Suprapubic skin (tissue), 4 donors: ENCODE measurements around the gene HTR2B. TPM values are rescaled to one million over a fixed set of nuclear protein-coding genes. Genes with fewer than 3 reads are reported as not detected.
"Not testable (repeated sequence)": the region's sequence is repeated elsewhere in the genome, so short reads cannot be mapped to it uniquely, and the experiment has no call there.

ENCODE experiments used
- DNase-seq, 2 donors: peaks; one replicate each; pipeline ENCODE4 v3.0.0-alpha.2; 2019; ENCODE audit warnings: low spot score in 2 of 2
- H3K27ac ChIP-seq: fragments of 200-600 bp; sonication (generic); one replicate; pipeline ENCODE4 v1.5.1; 2019
- H3K27me3 ChIP-seq: fragments of 200-600 bp; sonication (generic); one replicate; pipeline ENCODE4 v1.5.1; 2019
- H3K36me3 ChIP-seq: fragments of 200-600 bp; sonication (generic); one replicate; pipeline ENCODE4 v1.5.1; 2019
- H3K4me1 ChIP-seq: fragments of 200-600 bp; sonication (generic); one replicate; pipeline ENCODE4 v1.5.1; 2019
- H3K4me3 ChIP-seq: fragments of 200-600 bp; sonication (generic); one replicate; pipeline ENCODE4 v1.5.1; 2019; ENCODE audit warnings: mild to moderate bottlenecking
- H3K9me3 ChIP-seq: fragments of 200-600 bp; sonication (generic); one replicate; pipeline ENCODE4 v1.5.1; 2019
- CTCF ChIP-seq, 2 donors: fragments of 200-600 bp in 1 of 2; fragments of 450-650 bp in 1 of 2; sonication (generic) in 1 of 2; IDR thresholded peaks; one replicate each; pipeline ENCODE4 v1.5.1; 2016 to 2019; ENCODE audit warnings: antibody characterized with exemption in 2 of 2, mild to moderate bottlenecking in 1 of 2, moderate library complexity in 1 of 2
- EP300 ChIP-seq: sonication (generic); formaldehyde crosslinking; IDR thresholded peaks from one replicate; pipeline ENCODE4 v1.6.1; 2017; ENCODE audit warnings: antibody characterized with exemption
- POLR2A ChIP-seq, 2 donors: fragments of 450-650 bp; IDR thresholded peaks; one replicate each; pipeline ENCODE4 v1.6.1; 2017; ENCODE audit warnings: antibody characterized with exemption in 2 of 2, mild to moderate bottlenecking in 2 of 2, moderate library complexity in 2 of 2
- POLR2AphosphoS5 ChIP-seq, 3 donors: sonication (generic); formaldehyde crosslinking; IDR thresholded peaks; one replicate each; pipeline ENCODE4 v1.6.1; 2017; ENCODE audit warnings: antibody characterized with exemption in 3 of 3
- WGBS: methylation state at CpG from one replicate; pipeline ENCODE4 v1.1.5; 2018; 5-methylcytosine and 5-hydroxymethylcytosine counted together
- total RNA-seq, 4 donors: library from RNA; depleted of rRNA; stranded (reverse); fragments of >200 nt; gene quantifications; one replicate each; pipeline ENCODE4 v1.1.0, GENCODE V29; 2016

HTR2B gene
- total RNA-seq, 4 donors from 2014 or later = not detected

- DNase-seq = no peak
- TF ChIP-seq POLR2AphosphoS5 (IDR thresholded peaks at IDR 0.05) (no peak), POLR2A (IDR thresholded peaks at IDR 0.05) (no peak)
- WGBS = 88% methylated on average over 4 of the region's 4 CpGs
- Histone ChIP-seq H3K4me3 (no peak overlapping the region), H3K9me3 (peaks cover 5% of the 10 kb centered on the region), H3K4me1 (no peaks in the 10 kb centered on the region), H3K27me3 (no peaks in the 10 kb centered on the region), H3K27ac (no peak overlapping the region), H3K36me3 (peaks cover 72% of the 10 kb centered on the region)
Measured at GRCh38 chr2:231094736-231095346, 30.0 kb downstream of the HTR2B start.

GRCh38 chr2:231093933-231094332, 30.9 kb downstream of the HTR2B start:
- DNase-seq = no peak
- H3K36me3 ChIP-seq = peaks cover 72% of the 10 kb centered on the region
- no peaks in the 10 kb centered on the region for H3K9me3 ChIP-seq
- H3K27me3 ChIP-seq = no peaks in the 10 kb centered on the region
- 90% methylated on average over 5 of the region's 5 CpGs for WGBS
- no peak overlapping the region for H3K27ac ChIP-seq
- H3K4me1 ChIP-seq = no peaks in the 10 kb centered on the region
- TF ChIP-seq CTCF (IDR thresholded peaks at IDR 0.05) = no peak
- TF ChIP-seq POLR2AphosphoS5 (IDR thresholded peaks at IDR 0.05) = no peak
- TF ChIP-seq EP300 = no peak
- TF ChIP-seq POLR2A (IDR thresholded peaks at IDR 0.05) = no peak
- H3K4me3 ChIP-seq = no peak overlapping the region

DNA sequence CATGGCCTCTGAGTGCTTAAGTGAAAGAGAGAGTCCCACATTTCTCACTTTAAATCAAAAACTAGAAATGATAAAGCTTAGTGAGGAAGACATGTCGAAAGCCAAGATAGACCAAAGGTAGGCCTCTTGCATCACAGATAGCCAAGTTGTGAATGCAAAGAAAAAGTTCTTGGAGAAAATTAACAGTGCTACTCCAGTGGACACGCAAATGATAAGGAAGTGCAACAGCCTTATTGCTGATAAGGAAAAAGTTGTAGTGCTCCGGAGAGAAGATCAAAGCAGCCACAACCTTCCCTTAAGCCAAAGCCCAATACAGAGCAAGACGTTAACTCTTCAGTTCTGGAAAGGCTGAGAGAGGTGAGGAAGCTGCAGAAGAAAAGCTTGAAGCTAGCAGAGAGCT, 36.1 kb downstream of the HTR2B start:
- Histone ChIP-seq H3K4me3 (no peak overlapping the region), H3K36me3 (peaks cover 79% of the 10 kb centered on the region), H3K4me1 (no peaks in the 10 kb centered on the region), H3K27me3 (no peaks in the 10 kb centered on the region), H3K27ac (no peak overlapping the region), H3K9me3 (no peaks in the 10 kb centered on the region)
- TF ChIP-seq CTCF (IDR thresholded peaks at IDR 0.05) (no peak), POLR2A (IDR thresholded peaks at IDR 0.05) (no peak), POLR2AphosphoS5 (IDR thresholded peaks at IDR 0.05) (no peak), EP300 (no peak)
- DNase-seq = no peak
- WGBS = 74% methylated on average over 4 of the region's 4 CpGs

- Histone ChIP-seq H3K4me3 (no peak overlapping the region), H3K27me3 (no peaks in the 10 kb centered on the region), H3K27ac (no peak overlapping the region), H3K9me3 (no peaks in the 10 kb centered on the region), H3K36me3 (peaks cover 99% of the 10 kb centered on the region), H3K4me1 (no peaks in the 10 kb centered on the region)
- WGBS = 88% methylated on average over 1 of the region's 1 CpG
- DNase-seq = no peak
- TF ChIP-seq POLR2A (IDR thresholded peaks at IDR 0.05) = no peak
- no peak for TF ChIP-seq POLR2AphosphoS5 (IDR thresholded peaks at IDR 0.05)
- TF ChIP-seq CTCF (IDR thresholded peaks at IDR 0.05) = no peak
- TF ChIP-seq EP300 = no peak
Measured at GRCh38 chr2:231084565-231084964, 40.3 kb downstream of the HTR2B start.

- Histone ChIP-seq H3K9me3 (no peaks in the 10 kb centered on the region), H3K27ac (no peak overlapping the region), H3K27me3 (no peaks in the 10 kb centered on the region), H3K36me3 (peaks cover 84% of the 10 kb centered on the region), H3K4me3 (no peak overlapping the region), H3K4me1 (no peaks in the 10 kb centered on the region)
- 80% methylated on average over 1 of the region's 1 CpG for WGBS
- DNase-seq = no peak
- no peak for TF ChIP-seq POLR2A (IDR thresholded peaks at IDR 0.05)
Measured at GRCh38 chr2:231069379-231070054, 55.3 kb downstream of the HTR2B start.

GRCh38 chr2:231068525-231069222, 56.2 kb downstream of the HTR2B start:
- H3K4me3 ChIP-seq = no peak overlapping the region
- DNase-seq = no peak
- 87% methylated on average over 5 of the region's 5 CpGs for WGBS
- peaks cover 87% of the 10 kb centered on the region for H3K36me3 ChIP-seq
- H3K27ac ChIP-seq = no peak overlapping the region
- TF ChIP-seq POLR2AphosphoS5 (IDR thresholded peaks at IDR 0.05) (no peak), POLR2A (IDR thresholded peaks at IDR 0.05) (no peak), CTCF (IDR thresholded peaks at IDR 0.05) (no peak), EP300 (no peak)
- no peaks in the 10 kb centered on the region for H3K27me3 ChIP-seq
- H3K9me3 ChIP-seq = no peaks in the 10 kb centered on the region
- no peaks in the 10 kb centered on the region for H3K4me1 ChIP-seq

GRCh38 chr2:231067531-231067930, 57.3 kb downstream of the HTR2B start:
- H3K27me3 ChIP-seq, H3K27ac ChIP-seq, H3K4me3 ChIP-seq, H3K4me1 ChIP-seq, DNase-seq, H3K9me3 ChIP-seq: not testable (repeated sequence)
- 87% methylated on average over 8 of the region's 8 CpGs for WGBS
- peaks cover 88% of the 10 kb centered on the region for H3K36me3 ChIP-seq
